Lower leg skin (tissue), 4 donors: ENCODE data around the gene CASKIN2. TPM values are rescaled to one million over a fixed set of nuclear protein-coding genes. Genes with fewer than 3 reads are reported as not detected.

Experiments
- DNase-seq, 2 donors: peaks; one replicate each; pipeline ENCODE4 v3.0.0-alpha.2; 2019; ENCODE audit warnings: low spot score in 2 of 2
- H3K4me3 ChIP-seq: fragments of 200-600 bp; sonication (generic); 2 replicates; pipeline ENCODE4 v1.5.1; 2017; ENCODE audit warnings: mild to moderate bottlenecking, low read depth; ENCODE audit not compliant: poor library complexity, severe bottlenecking
- POLR2A ChIP-seq, 2 donors: fragments of 450-650 bp; IDR thresholded peaks; one replicate each; pipeline ENCODE4 v1.6.1; 2016 to 2017; ENCODE audit warnings: antibody characterized with exemption in 2 of 2, mild to moderate bottlenecking in 1 of 2, moderate library complexity in 1 of 2
- WGBS, 2 donors: methylation state at CpG; one replicate each; pipeline ENCODE4 v1.1.5; 2018; 5-methylcytosine and 5-hydroxymethylcytosine counted together
- intact Hi-C: fragments of 100-400 bp; cut with DNase I; formaldehyde crosslinking; loops from one replicate; pipeline ENCODE4 v1.15.0; 2023; ENCODE audit warnings: low total_unique reads
- total RNA-seq, 4 donors: library from RNA; depleted of rRNA; stranded (reverse); fragments of >200 nt; gene quantifications; one replicate each; pipeline ENCODE4 v1.1.0, GENCODE V29; 2016
- TF ChIP-seq, protein P1 (sequence below), 3 donors: fragments of 450-650 bp; IDR thresholded peaks; one replicate each; pipeline ENCODE4 v1.5.1; 2016; ENCODE audit warnings: antibody characterized with exemption in 3 of 3, mild to moderate bottlenecking in 3 of 3, moderate library complexity in 2 of 3

The CASKIN2 gene
- total RNA-seq, 4 donors from 2014 or later = 11.7 to 23.2 (median 17.8) TPM

DNA sequence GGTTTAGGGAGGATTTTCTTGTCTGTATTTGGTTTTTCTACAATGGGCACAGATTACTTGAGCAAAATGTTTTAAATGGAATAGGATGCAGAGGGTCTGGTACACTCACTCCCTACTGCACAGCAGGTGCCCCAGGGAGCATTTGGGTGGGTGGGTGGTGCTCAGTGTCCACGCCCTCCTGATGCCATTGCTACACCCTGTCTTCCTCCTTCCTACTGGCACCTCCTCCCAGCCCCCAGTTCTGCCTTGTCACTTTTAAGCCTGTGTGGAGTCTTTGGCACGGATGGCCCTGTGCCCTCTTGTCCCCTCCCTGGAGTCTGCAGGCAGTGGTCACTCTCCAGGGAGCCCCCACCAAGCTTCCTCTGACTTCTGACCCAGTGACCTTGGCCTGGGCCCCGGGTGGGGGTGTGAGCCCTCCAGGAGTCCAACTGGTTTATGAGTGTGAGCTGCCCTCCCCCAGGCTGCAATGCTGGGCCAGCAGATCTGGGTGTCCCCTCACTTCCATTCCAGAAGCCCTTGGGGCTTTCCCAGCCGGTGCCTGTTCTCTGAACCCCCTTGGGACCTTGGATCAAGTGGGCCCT is 25.7 kb upstream of the CASKIN2 start:
- DNase-seq = no peak
- no peak for TF ChIP-seq POLR2A (IDR thresholded peaks at IDR 0.05)
- TF ChIP-seq, protein P1, sequence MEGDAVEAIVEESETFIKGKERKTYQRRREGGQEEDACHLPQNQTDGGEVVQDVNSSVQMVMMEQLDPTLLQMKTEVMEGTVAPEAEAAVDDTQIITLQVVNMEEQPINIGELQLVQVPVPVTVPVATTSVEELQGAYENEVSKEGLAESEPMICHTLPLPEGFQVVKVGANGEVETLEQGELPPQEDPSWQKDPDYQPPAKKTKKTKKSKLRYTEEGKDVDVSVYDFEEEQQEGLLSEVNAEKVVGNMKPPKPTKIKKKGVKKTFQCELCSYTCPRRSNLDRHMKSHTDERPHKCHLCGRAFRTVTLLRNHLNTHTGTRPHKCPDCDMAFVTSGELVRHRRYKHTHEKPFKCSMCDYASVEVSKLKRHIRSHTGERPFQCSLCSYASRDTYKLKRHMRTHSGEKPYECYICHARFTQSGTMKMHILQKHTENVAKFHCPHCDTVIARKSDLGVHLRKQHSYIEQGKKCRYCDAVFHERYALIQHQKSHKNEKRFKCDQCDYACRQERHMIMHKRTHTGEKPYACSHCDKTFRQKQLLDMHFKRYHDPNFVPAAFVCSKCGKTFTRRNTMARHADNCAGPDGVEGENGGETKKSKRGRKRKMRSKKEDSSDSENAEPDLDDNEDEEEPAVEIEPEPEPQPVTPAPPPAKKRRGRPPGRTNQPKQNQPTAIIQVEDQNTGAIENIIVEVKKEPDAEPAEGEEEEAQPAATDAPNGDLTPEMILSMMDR (IDR thresholded peaks at IDR 0.05) = no peak
- intact Hi-C loops = no loop called here
- no peak overlapping the region for H3K4me3 ChIP-seq
- WGBS, 2 donors = 61% methylated on average over 4 of the region's 4 CpGs

GRCh38 chr17:75539967-75540729 is 24.8 kb upstream of the CASKIN2 start:
- intact Hi-C loops = no loop called here
- H3K4me3 ChIP-seq = no peak overlapping the region
- TF ChIP-seq, protein P1 (IDR thresholded peaks at IDR 0.05) = no peak
- no peak for TF ChIP-seq POLR2A (IDR thresholded peaks at IDR 0.05)
- WGBS, 2 donors = 67 to 75% methylated on average over 12 to 13 of the region's 13 CpGs
- DNase-seq = no peak

- TF ChIP-seq POLR2A (IDR thresholded peaks at IDR 0.05) = no peak
- TF ChIP-seq, protein P1 (IDR thresholded peaks at IDR 0.05) = no peak
- intact Hi-C loops = no loop called here
- no peak overlapping the region for H3K4me3 ChIP-seq
- 81 to 87% methylated on average over 10 of the region's 10 CpGs for WGBS, 2 donors
- no peak for DNase-seq
Observed at GRCh38 chr17:75536366-75536765, 21.0 kb upstream of the CASKIN2 start.

- intact Hi-C loops = no loop called here
- 91 to 96% methylated on average over 8 of the region's 8 CpGs for WGBS, 2 donors
- no peak overlapping the region for H3K4me3 ChIP-seq
- no peak for DNase-seq
- TF ChIP-seq, protein P1 (IDR thresholded peaks at IDR 0.05) = no peak
- TF ChIP-seq POLR2A (IDR thresholded peaks at IDR 0.05) = no peak
Observed at GRCh38 chr17:75535871-75536270, 20.5 kb upstream of the CASKIN2 start.

- DNase-seq = no peak
- no peak for TF ChIP-seq POLR2A (IDR thresholded peaks at IDR 0.05)
- intact Hi-C loops = no loop called here
- H3K4me3 ChIP-seq = no peak overlapping the region
- WGBS, 2 donors = 72 to 80% methylated on average over 15 of the region's 15 CpGs
Observed at GRCh38 chr17:75535119-75535537, 19.8 kb upstream of the CASKIN2 start.

DNA sequence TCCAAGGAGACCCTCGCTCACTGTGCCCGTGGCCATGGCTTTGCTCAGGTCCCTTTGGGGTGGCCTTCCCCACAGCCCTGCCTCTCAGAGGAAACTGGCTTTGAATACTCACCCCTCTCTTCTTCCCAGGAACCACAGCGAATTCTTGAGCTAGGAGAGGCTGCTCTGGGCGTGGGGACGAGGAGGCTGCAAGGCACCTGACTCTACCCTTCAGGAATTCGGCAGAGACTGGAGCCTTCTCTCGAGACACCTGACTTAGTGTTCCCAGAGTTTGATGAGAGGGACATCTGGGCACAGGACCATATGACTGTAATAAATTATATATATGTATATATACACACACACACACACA is 16.4 kb upstream of the CASKIN2 start:
- H3K4me3 ChIP-seq = no peak overlapping the region
- 60 to 74% methylated on average over 5 to 7 of the region's 7 CpGs for WGBS, 2 donors
- intact Hi-C loops = no loop called here
- no peak for DNase-seq
- TF ChIP-seq, protein P1 (IDR thresholded peaks at IDR 0.05) = no peak
- no peak for TF ChIP-seq POLR2A (IDR thresholded peaks at IDR 0.05)
